Non-pigmented ciliary epithelial cell (primary cell): ENCODE results near the gene CCDC127.
"Not testable (repeated sequence)": the region's sequence is repeated elsewhere in the genome, so short reads cannot be mapped to it uniquely, and the experiment has no call there.

Source experiments
- DNase-seq: peaks from one replicate; pipeline ENCODE4 v3.0.0-alpha.2; 2010; ENCODE audit warnings: low read depth

The CCDC127 gene

DNA sequence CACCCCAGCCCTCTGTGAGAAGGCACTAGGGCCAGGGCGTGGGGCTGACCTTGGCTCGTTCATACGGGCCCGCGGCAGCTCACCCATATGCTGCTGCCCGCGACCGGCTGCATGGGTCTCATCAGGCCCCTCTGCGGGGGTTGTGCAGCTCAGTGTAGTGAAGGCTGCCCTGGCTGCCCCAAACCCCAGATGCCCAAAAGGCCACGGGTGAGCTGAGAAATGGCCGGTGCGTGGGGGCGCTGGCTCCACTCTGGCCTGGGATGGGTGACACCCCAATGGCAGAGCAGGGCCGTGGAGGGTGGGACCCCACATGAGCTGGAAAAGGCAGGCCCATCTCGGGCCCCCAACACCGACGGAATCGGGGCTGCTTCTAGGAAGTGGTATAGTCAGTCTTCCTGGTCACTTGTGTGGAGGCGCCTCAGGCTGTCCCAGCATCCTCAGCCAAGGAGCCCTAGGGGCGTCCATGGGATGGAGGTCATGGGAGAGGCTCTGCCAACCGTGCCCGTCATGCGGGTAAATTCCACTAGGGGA, 46.1 kb downstream of the CCDC127 start:
- DNase-seq = no peak

DNA sequence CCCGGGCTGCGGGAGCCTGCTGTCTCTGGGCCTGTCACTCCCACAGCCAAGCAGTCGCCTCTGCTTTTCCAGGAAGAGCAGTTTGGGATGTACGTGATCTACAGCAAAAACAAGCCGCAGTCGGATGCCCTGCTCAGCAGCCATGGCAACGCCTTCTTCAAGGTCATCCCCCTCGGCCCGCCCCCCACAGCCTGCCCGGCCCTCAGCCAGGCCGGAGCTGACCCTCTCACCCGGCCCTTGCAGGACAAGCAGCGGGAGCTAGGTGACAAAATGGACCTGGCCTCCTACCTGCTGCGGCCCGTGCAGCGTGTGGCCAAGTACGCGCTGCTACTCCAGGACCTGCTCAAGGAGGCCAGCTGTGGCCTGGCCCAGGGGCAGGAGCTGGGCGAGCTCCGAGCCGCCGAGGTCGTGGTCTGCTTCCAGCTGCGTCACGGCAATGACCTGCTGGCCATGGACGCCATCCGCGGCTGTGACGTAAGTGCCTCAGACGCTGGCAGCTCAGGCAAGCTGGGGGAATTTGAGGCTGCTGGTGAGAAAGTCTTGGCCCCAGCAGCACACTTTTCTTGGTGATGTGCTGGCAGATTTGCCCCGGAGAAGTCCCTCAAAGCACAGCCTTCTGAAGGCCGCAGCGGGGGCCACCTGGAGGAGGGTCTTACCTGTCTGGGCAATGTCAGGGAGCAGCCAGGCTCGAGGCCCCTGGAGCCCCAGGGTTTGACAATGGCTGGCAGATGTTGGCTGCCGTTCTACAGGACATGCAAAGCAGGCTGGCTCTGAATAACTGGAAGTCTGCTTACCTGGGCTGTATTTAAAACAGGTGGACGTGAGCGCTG, 46.8 kb downstream of the CCDC127 start:
- DNase-seq = no peak

DNA sequence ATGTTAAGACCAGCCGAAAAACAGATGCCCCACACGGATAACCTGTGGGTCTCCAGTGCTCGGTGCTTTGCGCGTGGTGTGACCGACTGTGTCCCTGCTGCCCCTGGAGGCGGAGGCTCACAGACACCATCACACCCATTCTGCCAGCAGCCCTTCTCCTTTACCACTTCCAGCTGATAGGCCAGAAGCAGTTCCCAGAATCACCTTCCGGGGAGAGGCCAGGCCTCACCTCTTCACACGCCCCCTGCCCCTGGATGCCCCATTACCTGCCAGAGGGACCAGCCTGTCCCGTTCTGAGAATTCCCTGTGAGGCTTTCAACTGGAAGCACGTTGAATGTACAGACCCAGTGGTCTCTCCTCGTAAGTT, 48.2 kb downstream of the CCDC127 start:
- DNase-seq = no peak

DNA sequence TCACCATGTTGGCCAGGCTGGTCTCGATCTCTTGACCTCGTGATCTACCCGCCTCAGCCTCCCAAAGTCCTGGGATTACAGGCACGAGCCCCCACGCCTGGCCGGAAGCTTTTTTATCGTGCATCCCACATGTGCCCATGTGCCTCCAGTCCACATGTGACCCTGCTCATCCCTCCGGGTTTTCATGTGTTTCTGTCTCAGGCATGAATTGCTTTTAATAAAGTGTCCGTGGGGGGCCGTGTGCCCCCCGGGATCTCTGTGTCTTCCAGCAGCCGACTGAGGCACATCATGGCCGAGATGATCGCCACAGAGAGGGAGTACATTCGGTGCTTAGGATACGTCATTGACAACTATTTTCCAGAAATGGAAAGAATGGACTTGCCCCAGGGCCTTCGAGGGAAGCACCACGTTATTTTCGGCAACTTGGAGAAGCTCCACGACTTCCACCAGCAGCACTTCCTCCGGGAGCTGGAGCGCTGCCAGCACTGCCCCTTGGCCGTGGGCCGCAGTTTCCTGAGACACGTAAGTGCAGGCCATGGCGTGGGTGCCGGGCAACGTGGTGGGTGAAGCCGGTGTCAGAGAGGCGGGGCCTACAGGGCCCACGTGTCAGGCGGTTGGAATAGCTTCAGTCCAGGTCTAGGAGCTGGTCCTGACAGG, 48.8 kb downstream of the CCDC127 start:
- peak; percentile 14 for DNase-seq

DNA sequence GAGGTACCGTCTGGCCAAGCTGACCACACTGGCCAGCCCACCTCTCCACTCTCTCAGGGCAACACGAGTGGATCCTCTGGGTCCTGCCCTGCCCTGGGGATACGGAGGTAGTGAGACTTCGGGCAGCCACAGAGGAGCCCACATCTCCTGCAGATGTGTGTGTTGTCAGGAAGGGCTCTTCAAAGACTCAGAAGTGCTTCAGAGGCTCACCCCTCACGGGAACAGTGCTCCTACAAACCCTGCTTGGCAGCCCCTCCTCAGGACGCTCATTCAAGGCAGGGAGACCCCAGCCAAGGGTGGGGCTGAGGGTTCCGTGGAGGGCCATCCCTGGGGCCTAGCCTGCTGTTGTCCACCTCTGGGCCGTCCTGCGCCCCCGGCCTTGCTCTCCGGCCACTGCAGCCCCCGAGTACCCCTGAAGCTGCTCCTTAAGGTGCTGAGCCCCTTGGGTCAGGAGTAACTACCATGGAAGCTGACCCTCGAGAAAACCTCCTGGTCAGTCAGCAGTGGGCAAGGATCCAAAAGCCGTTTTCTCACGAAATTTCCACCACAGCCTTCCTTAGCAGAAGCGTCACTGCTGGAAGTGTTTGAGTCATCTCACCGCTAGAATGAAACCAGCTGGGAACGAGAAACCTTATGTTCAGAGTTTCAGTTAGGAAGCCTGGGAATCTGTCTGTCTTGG, 49.8 kb downstream of the CCDC127 start:
- peak; percentile 94 for DNase-seq

DNA sequence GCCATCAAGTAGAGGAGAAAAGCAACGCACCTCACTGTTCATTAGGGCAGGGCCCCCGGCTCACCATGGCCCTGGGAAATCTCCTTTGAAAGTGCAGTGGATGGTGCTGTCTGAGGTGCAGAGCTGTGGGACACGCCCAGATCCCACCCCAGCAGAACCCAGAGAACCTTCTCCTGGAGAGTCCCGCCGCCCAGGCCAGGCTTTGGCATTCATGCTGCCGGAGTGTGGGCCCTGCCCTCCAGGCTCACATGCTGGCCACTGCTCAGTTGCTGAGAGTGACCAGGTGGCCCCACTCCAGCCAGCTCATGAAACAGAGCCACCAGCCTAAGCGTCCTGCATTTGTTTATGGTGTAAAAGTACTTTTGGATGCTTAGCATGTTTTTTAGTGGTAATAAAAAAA, 50.4 kb downstream of the CCDC127 start:
- no peak for DNase-seq

DNA sequence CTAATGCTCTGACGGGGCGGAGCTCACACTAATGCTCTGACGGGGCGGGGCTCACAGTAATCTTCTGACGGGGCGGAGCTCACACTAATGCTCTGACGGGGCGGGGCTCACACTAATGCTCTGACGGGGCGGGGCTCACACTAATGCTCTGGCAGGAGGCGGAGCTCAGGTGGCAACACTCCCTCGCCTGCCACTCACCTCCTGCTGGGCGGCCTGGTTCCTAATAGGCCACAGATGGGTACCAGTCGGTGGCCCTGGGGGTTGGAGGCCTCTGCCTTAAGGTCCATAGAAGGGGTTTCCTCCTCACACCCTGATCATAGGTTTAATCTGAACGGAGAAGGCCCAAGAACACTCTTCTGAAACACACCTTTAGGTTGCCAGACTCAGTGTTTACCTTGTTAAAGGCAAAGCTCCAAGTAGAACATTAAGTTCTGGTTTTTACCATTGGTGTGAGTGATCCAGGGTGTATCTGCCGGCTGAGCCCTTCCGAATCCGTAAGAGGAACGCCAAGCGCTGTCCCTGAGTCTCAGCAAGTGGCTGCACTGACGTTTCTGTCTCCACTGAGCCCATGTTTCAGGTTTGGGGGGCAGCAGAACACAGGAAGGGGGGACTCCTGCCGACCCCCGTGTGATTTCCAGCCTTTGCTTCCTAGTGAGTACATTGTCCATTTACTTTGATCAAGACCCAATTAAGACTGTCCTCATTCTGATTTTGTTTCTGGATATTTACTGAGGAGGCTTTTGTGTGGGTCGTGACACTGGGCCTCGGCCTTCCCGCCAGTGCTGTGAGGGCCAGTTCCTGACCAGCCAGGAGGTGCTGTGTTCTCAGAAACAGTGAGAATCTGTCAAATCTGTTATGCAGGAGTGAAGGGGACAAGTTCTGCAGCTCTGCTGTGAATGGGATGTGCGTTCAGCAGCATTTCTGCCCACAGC, 51.2 kb downstream of the CCDC127 start:
- no peak for DNase-seq

DNA sequence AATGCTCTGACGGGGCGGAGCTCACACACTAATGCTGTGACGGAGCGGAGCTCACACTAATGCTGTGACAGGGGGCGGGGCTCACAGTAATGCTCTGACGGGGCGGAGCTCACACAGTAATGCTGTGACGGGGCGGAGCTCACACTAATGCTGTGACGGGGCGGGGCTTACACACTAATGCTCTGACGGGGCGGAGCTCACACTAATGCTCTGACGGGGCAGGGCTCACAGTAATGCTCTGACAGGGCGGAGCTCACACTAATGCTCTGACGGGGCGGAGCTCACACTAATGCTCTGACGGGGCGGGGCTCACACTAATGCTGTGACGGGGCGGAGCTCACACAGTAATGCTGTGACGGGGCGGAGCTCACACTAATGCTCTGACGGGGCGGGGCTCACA, 53.2 kb downstream of the CCDC127 start:
- DNase-seq = not testable (repeated sequence)

DNA sequence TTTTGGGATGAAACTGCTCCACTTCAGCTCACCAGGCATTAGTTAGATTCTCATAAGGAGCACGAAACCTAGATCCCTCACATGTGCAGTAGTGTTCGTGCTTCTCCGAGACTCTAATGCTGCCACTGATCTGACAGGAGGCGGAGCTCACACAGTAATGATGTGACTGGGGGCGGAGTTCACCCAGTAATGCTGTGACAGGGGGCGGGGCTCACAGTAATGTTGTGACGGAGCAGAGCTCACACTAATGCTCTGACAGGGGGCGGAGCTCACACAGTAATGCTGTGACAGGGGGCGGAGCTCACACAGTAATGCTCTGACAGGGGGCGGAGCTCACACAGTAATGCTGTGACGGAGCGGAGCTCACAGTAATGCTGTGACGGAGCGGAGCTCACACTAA, 53.7 kb downstream of the CCDC127 start:
- DNase-seq = no peak

DNA sequence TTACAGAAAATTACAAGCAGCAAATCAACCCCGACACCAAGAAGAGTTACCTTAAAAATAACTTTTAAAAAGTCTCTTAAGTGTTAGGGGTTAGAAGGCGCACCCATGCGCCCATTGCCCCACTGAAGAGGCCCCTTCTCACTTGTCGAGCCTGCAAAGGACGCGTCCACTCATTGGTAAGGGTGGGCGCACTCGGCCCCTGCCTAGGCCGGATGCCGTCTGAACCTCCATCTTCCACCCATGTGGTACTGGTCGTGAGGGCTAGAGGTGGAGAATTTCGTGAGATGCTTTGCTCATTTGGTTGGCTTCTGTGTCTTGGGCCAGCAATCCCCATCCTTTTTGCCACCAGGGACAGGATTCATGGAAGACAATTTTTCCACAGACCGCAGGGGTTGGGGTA, 54.1 kb downstream of the CCDC127 start:
- DNase-seq = no peak

DNA sequence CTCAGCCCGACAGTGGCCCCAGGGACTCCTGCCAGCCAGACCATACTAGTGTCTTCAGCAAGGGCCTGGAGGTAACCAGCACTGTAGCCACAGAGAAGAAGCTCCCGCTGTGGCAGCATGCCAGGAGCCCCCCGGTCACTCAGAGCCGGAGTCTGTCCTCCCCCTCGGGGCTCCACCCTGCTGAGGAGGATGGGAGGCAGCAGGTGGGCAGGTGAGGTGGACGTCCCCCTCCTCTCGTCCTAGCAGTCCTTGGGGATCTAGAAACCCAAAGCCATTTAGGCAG, 54.7 kb downstream of the CCDC127 start:
- no peak for DNase-seq

DNA sequence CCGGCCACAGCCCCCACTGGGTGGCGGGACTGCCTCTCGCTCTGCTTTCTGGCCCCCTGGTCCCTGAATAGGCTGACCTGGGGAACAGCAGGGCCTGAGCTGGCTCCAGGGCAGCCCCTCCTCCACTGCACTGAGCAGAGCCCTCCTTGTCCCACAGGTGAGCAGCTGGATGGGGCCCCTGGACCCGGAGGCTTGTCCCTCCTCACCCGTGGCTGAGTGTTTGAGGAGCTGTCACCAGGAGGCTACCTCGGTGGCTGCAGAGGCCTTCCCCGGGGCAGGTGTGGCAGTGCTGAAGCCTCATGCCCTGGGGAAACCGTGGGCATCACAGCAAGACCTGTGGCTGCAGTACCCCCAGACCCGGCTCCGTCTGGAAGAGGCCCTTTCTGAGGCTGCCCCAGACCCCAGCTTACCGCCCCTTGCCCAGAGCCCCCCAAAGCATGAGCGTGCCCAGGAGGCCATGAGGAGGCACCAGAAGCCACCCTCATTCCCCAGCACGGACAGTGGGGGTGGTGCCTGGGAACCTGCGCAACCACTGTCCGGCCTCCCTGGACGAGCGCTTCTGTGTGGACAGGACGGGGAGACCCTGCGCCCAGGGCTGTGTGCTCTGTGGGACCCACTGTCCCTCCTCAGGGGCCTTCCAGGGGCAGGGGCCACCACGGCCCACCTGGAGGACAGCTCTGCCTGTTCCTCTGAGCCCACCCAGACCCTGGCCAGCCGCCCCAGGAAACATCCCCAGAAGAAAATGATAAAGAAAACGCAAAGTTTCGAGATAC, 55.2 kb downstream of the CCDC127 start:
- no peak for DNase-seq

DNA sequence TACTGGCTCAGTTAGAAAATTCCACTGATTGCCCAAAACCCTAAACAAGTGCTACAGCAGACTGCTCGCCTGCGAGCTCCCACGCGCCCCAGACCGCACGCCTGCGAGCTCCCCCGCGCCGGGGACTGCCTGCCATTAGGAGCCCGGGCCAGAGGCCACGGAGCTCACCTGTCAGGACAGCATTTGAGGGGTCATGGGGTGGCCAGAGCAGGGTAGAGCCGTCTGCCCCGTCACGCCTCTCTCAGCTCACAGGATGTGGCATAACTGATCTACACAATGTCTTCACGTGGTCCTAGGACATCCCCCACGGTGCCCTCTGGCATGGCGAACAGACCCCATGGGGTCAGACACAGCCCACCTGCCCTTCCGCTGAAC, 55.8 kb downstream of the CCDC127 start:
- no peak for DNase-seq

DNA sequence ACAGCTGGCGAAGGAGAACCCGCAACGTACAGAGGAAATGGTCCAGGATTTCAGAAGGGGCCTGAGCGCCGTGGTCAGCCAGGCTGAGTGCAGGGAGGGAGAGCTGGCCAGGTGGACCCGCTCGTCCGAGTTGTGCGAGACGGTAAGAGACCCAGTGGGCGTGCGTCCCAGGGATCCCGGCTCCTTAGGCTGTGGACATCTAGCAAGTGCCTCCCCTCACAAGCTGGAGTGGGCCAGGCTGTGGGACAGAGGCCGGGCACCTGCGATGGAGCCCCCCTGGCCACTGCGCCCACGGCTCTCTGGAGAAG, 56.2 kb downstream of the CCDC127 start:
- DNase-seq = no peak

DNA sequence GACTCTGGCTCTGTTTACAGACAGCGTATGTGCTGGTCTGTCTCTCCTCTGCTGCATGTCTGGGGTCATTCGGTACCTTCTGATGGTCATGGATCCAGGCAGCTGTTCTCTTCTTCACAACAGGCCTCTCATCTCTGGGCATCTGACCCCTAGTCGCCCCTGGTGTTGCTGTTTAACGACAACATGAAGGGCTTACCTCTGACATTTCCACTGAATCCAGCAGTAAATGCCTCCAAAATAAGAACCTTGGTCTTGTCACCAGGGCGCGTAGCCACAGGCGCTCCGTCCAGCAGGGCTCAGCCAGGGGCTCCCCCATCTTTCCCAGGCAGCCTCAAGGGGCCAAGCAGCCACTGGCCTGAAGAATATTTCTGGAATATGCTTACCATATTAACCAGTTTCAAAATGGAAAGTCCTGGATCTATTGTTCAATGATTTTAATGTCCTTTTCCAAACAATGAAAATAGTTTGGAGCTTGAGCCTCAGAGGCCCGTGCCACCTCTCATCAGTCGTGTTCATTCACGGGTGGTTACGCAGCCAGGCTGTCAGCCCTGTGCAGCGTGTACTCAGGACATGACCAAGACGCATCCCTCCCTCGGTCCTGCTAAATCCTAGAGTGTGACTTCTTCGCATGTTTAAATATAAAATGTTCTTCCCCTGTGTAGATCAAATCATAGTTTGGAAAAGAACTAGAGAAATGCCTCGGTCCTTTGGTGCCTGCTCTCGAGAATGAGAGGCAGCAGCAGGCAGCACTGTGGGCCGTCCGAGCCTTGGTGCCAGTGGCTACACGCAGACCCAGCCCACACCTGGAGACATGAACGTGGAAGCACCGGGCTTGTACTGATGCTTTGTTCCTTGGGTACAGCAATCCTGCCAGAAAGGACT, 56.8 kb downstream of the CCDC127 start:
- no peak for DNase-seq

DNA sequence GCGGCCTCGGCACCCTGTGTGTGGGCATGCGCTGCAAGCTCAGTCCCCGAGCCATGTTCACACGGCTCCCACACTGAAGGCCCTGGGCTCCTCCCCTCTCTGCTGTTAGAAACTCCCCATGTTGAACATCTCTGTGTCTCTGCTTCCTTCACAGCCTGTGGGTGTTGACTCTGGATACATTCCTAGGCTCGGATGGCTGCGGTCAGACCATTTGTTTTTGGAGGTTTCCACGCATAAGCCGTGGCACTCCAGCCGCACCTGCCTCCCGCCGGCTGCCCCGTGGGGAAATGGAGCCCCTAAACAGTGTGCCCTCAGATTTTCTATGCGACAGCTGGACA, 57.8 kb downstream of the CCDC127 start:
- peak; percentile 55 for DNase-seq

DNA sequence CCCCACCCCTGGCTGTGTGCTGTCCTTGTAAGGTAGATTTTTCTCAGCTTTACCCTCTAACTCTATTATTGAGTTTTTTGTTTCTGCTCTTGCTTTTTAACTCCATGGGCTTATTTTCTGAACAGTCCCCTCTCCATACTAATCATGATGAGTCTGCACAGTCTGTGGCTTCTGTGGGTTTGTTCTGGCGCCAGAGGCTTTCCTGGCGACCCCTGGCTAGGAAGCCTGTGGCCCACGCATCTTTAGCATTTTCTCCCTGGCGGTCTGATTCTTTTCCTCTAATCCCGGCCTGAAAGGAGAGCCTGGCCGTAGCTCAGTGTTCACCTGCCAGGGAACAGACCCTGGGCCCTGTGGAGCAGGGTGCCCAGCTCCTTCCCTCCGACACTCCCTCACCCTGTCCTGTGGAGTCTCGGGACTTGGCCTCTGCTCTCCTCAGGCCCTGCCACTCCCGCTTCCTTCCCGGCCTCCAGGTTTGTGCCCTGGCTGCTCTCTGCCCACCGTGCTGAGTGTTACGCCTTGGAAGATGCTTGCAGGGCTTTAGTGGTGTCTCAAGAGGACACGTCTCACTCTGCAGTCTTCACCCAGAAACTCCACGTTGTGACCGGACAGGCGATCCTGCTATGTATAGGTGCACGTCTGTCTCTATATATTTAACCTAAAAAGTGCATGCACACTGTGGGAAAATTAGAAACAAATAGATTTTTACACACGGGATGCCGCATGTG, 58.3 kb downstream of the CCDC127 start:
- DNase-seq = peak; percentile 44

DNA sequence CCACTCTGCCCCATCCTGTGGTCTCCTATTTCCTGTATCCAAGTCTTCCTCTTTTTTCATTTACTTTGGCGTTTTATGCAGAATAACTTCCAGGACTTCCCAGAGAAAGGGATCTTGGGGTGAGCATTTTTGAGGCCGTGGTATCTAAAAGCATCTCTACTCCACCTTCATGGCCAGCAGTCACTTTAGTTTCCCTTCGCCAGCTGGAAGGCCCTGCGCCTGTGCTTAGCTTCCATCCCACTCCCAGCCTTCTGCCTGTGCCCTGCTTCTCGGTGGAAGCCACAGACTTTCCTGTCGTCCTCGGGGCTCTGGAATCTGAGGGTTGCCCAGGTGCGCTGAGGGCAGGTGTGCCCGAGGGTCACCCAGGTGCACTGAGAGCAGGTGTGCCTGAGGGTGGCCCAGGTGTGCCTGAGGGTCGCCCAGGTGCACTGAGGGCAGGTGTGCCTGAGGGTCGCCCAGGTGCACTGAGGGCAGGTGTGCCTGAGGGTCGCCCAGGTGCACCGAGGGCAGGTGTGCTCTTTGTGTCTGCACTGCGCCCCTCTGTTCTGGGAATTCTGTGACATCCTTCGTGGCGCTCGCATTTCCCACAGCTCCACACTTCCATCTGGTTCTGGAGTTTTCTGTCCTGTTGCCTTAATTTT, 59.0 kb downstream of the CCDC127 start:
- DNase-seq = no peak

DNA sequence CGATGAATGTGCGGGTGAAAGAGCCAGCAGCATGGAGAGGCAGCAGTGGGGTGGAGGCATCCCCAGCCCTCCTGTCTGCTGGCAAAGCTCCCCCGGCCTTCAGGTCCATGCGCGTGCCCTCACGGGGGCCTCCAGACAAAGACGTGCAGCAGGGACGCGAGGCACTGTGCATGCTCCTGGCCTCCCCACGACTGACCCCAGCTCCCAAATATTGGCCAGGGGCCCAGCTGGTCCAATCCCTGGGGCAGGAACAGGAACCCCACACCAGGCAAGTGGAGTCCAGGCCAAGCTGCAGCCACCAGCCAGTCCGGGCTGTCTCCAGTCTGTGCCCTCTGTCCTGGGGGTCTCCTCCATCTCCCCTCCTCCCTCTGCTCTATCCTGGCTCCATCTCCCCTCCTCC, 60.2 kb downstream of the CCDC127 start:
- no peak for DNase-seq
